A549 (cell line): ENCODE data around the gene CD58.

Experiments used
- CEBPB ChIP-seq, 2 experiments: fragments of >200 bp in 1 of 2; sonication (Bioruptor Twin) in 1 of 2; formaldehyde crosslinking in 1 of 2; IDR thresholded peaks; 2 replicates each; pipeline ENCODE4 v1.6.1; 2012 to 2016
- CTCF ChIP-seq: fragments of >200 bp; sonication (Bioruptor Twin); formaldehyde crosslinking; IDR thresholded peaks from 3 replicates; pipeline ENCODE4 v1.5.1; 2016
- EHMT2 ChIP-seq: fragments of 200-600 bp; sonication (generic); IDR thresholded peaks from 2 replicates; pipeline ENCODE4 v1.6.1; 2016; ENCODE audit warnings: antibody characterized with exemption, low read depth, mild to moderate bottlenecking, moderate library complexity
- FOSL2 ChIP-seq, 2 experiments: fragments of 450-650 bp in 1 of 2; fragments of >200 bp in 1 of 2; sonication (Bioruptor Twin) in 1 of 2; formaldehyde crosslinking; IDR thresholded peaks; 2 replicates each; pipeline versions ENCODE4 v1.5.0 to v1.6.1; 2016 to 2020; ENCODE audit warnings: mild to moderate bottlenecking in 1 of 2, moderate library complexity in 1 of 2
- GATA3 ChIP-seq: IDR thresholded peaks from 2 replicates; pipeline ENCODE4 v1.6.1; 2012; ENCODE audit warnings: borderline replicate concordance
- POLR2A ChIP-seq: IDR thresholded peaks from 2 replicates; pipeline ENCODE4 v1.6.1; 2012; ENCODE audit warnings: mild to moderate bottlenecking, low read length
- RCOR1 ChIP-seq: fragments of 150-350 bp; IDR thresholded peaks from 2 replicates; pipeline ENCODE4 v1.6.1; 2014; ENCODE audit warnings: antibody characterized with exemption, low read length, low read depth

GRCh38 chr1:116605315-116605714, 34.5 kb upstream of the CD58 start:
- TF ChIP-seq GATA3 = no peak
- no peak for TF ChIP-seq CEBPB (IDR thresholded peaks at IDR 0.05)
- no peak for TF ChIP-seq FOSL2 (IDR thresholded peaks at IDR 0.05)
- TF ChIP-seq FOSL2 (CRISPR knock-in tag; IDR thresholded peaks at IDR 0.05) = no peak
- no peak for TF ChIP-seq CTCF
- no peak for TF ChIP-seq RCOR1
- TF ChIP-seq POLR2A = no peak
- TF ChIP-seq EHMT2 = no peak
